A549 treated with ZK216348 at 1 μM for 4 hours (cell line): ENCODE data around the gene CDCP2. TPM values are rescaled to one million over a fixed set of nuclear protein-coding genes. Genes with fewer than 3 reads are reported as not detected.

Experiments
- total RNA-seq: library from RNA; stranded (reverse); fragments of 200-300 nt; extraction: Qiagen RNA extraction; gene quantifications from 5 replicates; pipeline ENCODE4 v1.2.3, GENCODE V29; 2022; ENCODE audit warnings: low read depth

Gene CDCP2
- total RNA-seq, result not detected in 5 replicates

DNA sequence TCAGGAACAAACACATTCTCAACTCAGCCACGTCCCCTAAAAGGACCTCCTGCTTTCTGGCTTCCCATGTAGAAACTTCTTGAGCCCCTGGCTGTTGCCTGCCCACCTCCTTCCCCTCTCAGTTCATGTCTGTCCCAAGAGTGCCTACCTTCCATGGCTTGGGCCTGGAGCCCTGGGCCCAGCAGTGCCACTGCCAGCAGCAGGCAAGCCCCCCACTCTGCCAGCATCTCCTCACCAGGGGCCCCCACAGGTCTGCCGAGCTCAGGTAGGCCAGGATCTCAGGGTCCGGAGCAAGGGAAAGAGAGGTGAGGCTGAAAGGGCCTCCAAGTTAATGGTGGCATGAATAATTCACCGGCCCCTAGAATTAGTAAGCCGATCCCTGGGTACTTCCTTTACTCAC lies at the start of gene CDCP2:
TSS of gene CDCP2 (minus strand) at position 305 of the 400 bp plus-strand sequence. CDS start at position 227, 78 bp downstream.

GRCh38 chr1:54199765-54200518 lies 47.1 kb upstream of the CDCP2 start, which contains the start of the genes CYB5RL and MRPL37:
TSS of gene CYB5RL (minus strand) at chr1:54200030. CDS start at chr1:54195616, 4,414 bp downstream.
TSS of gene MRPL37 (plus strand) at chr1:54200167. CDS start at chr1:54200244, 77 bp downstream.

Other genes with a start within 250 kb of the CDCP2 start
- 23.1 to 49.2 TPM (median 29.2 TPM) in 5 replicates for gene IFT25, start 207.3 kb downstream of the CDCP2 start, total RNA-seq
- 24.6 to 27.6 TPM (median 25.3 TPM) in 5 replicates for gene LRRC42, start 206.7 kb downstream of the CDCP2 start, total RNA-seq
- gene LDLRAD1, start 134.8 kb downstream of the CDCP2 start, total RNA-seq, result not detected in 5 replicates
- 110 to 137 TPM (median 118 TPM) in 5 replicates for gene TMEM59, start 99.8 kb downstream of the CDCP2 start, total RNA-seq
- gene TCEANC2, start 99.4 kb downstream of the CDCP2 start, total RNA-seq, result 1.8 to 3.3 TPM (median 2.4 TPM) in 5 replicates
- gene CYB5RL, start 47.0 kb upstream of the CDCP2 start, total RNA-seq, result 2.0 to 4.7 TPM (median 3.9 TPM) in 5 replicates
- gene MRPL37, start 47.2 kb upstream of the CDCP2 start, total RNA-seq, result 76.4 to 94.5 TPM (median 93.6 TPM) in 5 replicates